GM21619 (cell line): Measurements from ENCODE around the gene ACSS1.

Experiments
- ATAC-seq: cut with Tn5 transposase; IDR thresholded peaks from one replicate; pipeline ENCODE4 v1.9.1; 2021; ENCODE audit not compliant: unreplicated experiment

Gene ACSS1

GRCh38 chr20:24980291-24981053, 77.5 kb downstream of the ACSS1 start:
- no peak for ATAC-seq

DNA sequence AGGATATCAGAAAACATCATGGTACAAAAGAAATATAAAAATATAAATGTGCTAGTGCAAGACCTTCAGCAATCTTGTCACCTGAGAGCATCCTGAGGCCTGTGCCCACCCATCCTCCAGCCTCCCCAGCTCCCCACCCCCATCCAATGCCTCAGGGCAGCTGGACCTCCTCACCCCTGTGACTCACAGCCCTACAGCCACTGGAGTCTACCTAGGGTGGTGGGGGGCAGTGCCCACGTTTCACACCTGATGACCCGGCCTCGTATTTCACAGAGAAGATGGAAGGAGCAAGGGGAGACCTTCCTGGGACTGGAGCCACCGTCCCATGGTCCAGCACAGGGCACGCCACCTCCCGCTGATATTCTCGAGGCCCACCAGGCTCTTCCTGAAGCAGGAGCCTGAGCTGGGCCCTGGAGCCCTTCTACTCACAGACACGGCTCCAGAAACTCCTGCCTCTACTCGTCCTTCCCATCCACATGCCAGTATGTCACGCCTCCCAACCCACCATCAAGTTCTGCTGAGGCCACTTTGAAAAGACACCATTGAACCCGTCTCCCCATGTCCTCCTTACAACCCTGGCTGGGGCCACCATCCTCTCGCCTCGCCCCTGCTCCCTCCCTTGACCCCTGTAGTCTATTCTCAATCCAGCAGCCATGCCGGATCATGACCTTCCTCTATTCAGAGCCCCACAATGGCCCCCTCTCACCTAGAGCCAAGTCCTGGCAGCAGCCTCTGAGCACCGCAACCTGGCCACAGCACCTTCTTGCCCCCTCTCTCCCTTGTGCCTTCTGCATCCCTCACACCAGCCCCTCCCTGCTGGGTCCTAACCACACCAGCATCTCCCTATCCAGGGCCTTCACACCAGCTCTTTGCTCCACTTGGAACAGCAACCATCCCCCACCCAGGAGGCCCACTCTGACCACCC, 78.6 kb downstream of the ACSS1 start:
- no peak for ATAC-seq

DNA sequence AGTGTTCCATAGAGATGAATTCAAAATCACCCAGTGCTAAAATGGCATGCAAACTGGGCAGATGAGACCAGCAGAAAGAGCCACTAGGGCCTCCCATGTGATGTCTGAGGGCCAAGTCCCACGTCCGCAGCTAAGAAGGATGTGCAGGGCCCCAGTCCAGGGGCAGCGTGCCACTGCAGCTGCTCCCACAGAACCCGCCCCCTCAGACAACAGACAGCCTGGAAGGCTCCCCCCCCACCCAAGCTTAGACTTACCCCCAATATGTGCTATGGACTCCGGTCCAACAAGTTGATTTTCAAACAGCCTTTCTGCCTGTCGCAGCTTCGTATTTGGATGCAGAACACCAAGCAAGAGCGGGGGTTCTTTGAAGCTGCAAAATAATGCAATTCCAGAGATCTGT, 79.4 kb downstream of the ACSS1 start:
- no peak for ATAC-seq

DNA sequence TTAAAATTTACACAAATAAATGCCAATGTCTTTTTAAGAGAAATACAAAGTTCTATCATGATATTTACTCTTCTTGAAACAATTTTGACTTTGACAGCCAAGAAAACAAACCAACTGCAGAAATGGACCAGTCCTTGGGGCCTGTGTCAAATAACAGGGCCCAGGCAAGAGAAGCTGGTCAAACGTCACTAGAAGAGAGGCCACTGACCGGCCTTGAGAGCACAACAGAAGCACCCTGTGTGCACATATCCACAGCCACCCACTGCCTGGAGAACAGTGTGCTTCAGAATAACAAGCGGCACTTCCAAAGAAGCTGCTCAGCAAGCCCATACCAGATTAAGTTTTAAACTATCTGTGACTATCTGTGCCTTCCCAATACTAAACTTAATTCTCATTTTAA, 80.1 kb downstream of the ACSS1 start:
- ATAC-seq = no peak

DNA sequence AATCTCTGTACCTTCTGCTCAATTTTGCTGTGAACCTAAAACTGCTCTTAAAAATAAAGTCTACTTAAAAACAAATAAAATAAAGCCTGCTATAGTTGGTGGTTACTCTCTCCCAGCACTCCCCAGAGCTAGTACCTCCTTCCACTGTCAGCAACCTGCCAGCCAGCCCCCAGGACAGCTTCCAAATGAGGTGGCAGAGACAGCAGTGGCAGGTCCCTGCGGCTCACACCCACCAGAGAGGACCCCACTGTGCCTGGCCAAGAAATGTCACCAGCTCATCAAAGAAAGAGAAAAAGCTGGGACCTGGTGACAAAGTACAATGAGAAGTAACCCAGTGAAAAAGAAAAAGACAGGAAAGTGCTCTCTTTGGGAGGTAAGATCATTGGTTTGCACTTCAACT, 80.6 kb downstream of the ACSS1 start:
- ATAC-seq = no peak

DNA sequence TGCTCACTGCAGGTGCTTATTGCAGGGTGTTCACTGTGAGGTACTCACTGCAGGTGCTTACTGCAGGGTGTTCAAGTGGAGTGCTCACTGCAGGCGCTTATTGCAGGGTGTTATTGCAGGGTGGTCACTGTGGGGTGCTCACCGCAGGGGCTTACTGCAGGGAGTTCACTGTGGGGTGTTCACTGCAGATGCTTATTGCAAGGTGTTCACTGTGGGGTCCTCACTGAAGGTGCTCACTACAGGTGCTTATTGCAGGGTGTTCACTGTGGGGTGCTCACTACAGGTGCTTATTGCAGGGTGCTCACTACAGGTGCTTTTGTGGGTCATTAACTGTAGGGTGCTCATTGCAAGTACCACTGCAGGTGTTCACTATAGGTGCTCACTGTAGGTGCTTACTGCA, 85.6 kb downstream of the ACSS1 start:
- ATAC-seq = no peak

GRCh38 chr20:24971376-24972101, 86.4 kb downstream of the ACSS1 start:
- no peak for ATAC-seq

DNA sequence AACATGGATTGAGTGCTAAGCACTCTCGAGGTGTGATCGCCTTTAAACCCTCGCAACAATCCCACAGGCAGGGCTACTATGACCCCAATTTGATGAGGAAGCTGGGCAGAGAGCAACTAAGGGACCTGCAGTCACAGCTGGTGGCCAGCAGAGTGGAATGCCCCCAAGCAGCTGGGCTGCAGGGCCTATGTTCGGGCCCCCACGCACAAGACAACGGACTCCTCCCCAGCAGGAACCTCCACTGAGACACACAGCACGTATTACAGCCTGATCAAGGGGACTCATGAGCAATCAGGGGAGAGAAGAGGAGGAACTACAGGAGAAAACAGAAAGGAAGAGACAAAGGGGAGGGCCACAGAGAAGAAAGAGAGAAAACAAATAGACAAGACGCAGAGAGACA, 87.2 kb downstream of the ACSS1 start:
- no peak for ATAC-seq

- ATAC-seq = no peak
These were observed 87.8 kb downstream of the ACSS1 start for GRCh38 chr20:24970030-24970553.

DNA sequence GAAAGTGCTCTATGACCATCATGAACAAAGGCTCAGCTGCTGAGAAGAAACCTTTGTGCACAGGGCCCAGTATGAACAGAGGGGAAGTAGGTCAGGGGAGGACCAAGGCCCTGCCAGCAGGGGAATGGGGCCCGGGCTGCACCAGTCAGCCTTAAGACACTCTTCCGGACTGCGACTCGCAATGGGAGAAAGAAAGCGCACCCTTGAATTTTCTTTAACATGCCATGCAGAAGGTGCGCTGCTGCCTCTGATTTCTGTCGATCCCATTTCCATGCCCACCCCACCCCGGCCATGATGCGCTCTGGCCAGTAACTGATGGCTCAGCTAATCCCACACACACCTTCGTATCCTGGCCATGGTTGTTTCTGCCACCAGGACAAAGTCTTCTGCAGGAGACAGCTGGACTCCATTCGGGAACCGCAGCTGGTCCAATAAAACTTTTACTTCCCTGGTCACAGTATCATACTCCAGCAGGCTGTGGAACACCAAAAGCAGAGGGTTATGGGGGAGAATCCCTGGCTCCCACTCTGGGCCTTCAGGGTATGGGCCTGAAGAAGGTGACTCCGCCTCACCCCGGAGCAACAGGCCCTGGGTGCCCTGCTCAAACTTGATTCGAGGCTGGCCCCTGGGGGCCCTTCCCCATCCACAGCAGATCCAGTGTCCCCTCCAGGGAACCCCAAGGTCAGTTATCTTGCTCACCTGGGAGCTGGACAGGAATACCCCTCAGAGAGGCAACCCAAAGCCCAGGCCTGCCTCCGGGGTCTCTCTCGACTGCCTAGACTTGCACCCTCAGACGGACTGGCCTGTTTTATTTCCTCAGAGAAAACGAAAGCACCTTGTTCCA, 88.5 kb downstream of the ACSS1 start:
- ATAC-seq = no peak

GRCh38 chr20:24968278-24968800, 89.6 kb downstream of the ACSS1 start:
- ATAC-seq = no peak

- ATAC-seq = no peak
These were observed 91.5 kb downstream of the ACSS1 start for GRCh38 chr20:24966317-24967012.

- no peak for ATAC-seq
These were observed 92.6 kb downstream of the ACSS1 start for GRCh38 chr20:24965065-24965919.

- ATAC-seq = no peak
These were observed 93.5 kb downstream of the ACSS1 start for GRCh38 chr20:24964506-24964840.

DNA sequence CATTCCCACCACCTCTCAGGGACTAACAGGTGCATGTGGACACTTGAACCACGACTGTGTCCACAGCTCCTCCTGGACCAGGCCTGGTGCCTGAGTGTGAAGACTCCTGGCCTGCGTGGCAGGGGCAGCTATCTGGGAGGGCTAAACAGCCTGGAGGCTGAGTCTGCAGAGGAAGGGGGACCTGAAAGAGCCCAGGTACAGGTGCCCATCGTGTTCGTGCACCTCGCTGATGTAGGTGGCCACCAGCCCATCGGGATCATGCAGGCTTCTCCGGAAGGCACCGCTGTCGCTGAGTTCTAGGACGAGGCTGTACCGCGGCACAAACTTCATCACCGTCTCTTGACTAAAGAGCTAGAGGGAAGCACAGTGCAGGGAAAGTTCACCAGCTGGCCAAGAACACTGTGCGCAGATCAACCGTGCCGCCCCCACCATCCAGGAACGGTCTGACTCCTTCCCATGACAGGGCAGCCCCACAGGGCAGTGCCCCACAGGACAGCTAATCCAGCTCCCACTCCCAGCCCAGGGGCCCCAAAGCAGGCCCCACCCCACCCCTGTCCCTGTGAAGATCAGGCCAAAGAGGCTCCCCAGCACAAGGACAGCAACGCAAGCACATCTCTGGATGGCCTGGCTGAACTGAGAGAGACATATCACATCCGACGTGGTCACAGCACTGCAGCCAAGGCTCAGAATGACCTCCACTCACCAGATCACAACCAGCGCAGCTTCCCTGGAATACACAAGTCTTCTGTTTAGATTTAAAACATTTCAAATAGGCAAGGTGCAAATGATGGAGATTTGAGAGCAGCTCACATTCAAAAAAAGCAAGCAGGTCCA, 94.0 kb downstream of the ACSS1 start:
- no peak for ATAC-seq

- ATAC-seq = no peak
These were observed 95.4 kb downstream of the ACSS1 start for GRCh38 chr20:24962510-24962909.

DNA sequence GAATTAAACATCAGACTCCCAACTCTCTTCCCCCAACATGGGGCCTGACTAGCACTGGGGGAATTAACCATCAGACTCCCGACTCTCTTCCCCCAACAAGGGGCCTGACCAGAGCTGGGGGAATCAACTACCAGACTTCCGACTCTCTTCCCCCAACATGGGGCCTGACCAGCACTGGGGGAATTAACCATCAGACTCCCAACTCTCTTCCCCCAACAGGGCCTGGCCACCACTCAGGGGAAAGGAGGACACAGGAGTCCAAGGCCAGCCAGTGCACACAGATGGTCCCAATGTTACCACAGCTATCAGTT, 95.8 kb downstream of the ACSS1 start:
- no peak for ATAC-seq
